HEK293 (cell line): Measurements from ENCODE around the gene CYP26A1.

Source experiments
- CTCF ChIA-PET: fragments of 350-600 bp; formaldehyde crosslinking; extraction: SDS; loops from one replicate; lab custom pipeline; 2021; ENCODE audit warnings: antibody characterized with exemption; lab: Yijun Ruan, JAX
- POLR2A ChIA-PET: fragments of 300-600 bp; formaldehyde crosslinking; extraction: SDS; loops from one replicate; lab custom pipeline; 2020; ENCODE audit warnings: antibody characterized with exemption, inconsistent platforms; lab: Yijun Ruan, JAX
- H3K27ac ChIP-seq: fragments of 200-500 bp; sonication (Bioruptor generic); 2 replicates; pipeline ENCODE4 v1.5.1; 2014; ENCODE audit warnings: low read depth, low read length, control low read depth, inconsistent platforms; ENCODE audit errors: extremely low read depth
- H3K36me3 ChIP-seq, 2 experiments: fragments of 200-500 bp in 1 of 2; sonication (Bioruptor generic) in 1 of 2; 1 replicate in 1 of 2; 2 replicates in 1 of 2; pipeline ENCODE4 v1.5.1; 2014 to 2017; ENCODE audit warnings: inconsistent platforms in 2 of 2, low read length in 2 of 2; ENCODE audit not compliant: control insufficient read depth in 2 of 2, insufficient read depth in 1 of 2
- H3K4me1 ChIP-seq: fragments of 200-500 bp; sonication (Bioruptor generic); 2 replicates; pipeline ENCODE4 v1.5.1; 2014; ENCODE audit warnings: mild to moderate bottlenecking, low read length, inconsistent platforms; ENCODE audit not compliant: control insufficient read depth, insufficient read depth
- H3K4me3 ChIP-seq: 2 replicates; pipeline ENCODE4 v1.5.1; 2011; ENCODE audit warnings: low read depth, mild to moderate bottlenecking, control low read depth, low read length, moderate library complexity
- H3K9me3 ChIP-seq: fragments of 200-500 bp; sonication (Bioruptor generic); 2 replicates; pipeline ENCODE4 v1.5.1; 2014; ENCODE audit warnings: low read depth, low read length, inconsistent platforms; ENCODE audit not compliant: control insufficient read depth, insufficient read depth
- REST ChIP-seq: fragments of 450-650 bp; formaldehyde crosslinking; IDR thresholded peaks from 2 replicates; pipeline ENCODE4 v1.5.1; 2016; ENCODE audit warnings: missing biosample characterization, missing genetic modification characterization
- ZBTB11 ChIP-seq: fragments of 450-650 bp; formaldehyde crosslinking; conservative IDR thresholded peaks from 2 replicates; pipeline ENCODE4 v1.5.1; 2016; ENCODE audit warnings: low read depth, missing biosample characterization, missing genetic modification characterization
- ZBTB17 ChIP-seq: fragments of 450-650 bp; formaldehyde crosslinking; IDR thresholded peaks from 2 replicates; pipeline ENCODE4 v1.5.1; 2016; ENCODE audit warnings: missing biosample characterization, missing genetic modification characterization
- ZBTB26 ChIP-seq: fragments of 450-650 bp; formaldehyde crosslinking; optimal IDR thresholded peaks from 2 replicates; pipeline ENCODE3; 2016; ENCODE audit warnings: missing biosample characterization, mild to moderate bottlenecking, missing genetic modification characterization
- ZBTB44 ChIP-seq: fragments of 450-650 bp; IDR thresholded peaks from 2 replicates; pipeline ENCODE4 v1.5.1; 2018; ENCODE audit warnings: missing biosample characterization, mild to moderate bottlenecking, missing genetic modification characterization
- ZBTB49 ChIP-seq: fragments of 450-650 bp; formaldehyde crosslinking; IDR thresholded peaks from 2 replicates; pipeline ENCODE4 v1.5.1; 2016; ENCODE audit warnings: missing biosample characterization, missing genetic modification characterization, low read depth
- ZNF169 ChIP-seq: fragments of 450-650 bp; formaldehyde crosslinking; IDR thresholded peaks from 2 replicates; pipeline ENCODE4 v1.5.1; 2016; ENCODE audit warnings: missing biosample characterization, missing genetic modification characterization
- ZNF175 ChIP-seq: fragments of 450-650 bp; formaldehyde crosslinking; IDR thresholded peaks from 2 replicates; pipeline ENCODE4 v1.5.1; 2016; ENCODE audit warnings: missing biosample characterization, missing genetic modification characterization
- ZNF19 ChIP-seq: fragments of 450-650 bp; formaldehyde crosslinking; IDR thresholded peaks from 2 replicates; pipeline ENCODE4; 2016; ENCODE audit warnings: missing biosample characterization, missing genetic modification characterization, low read depth
- ZNF266 ChIP-seq: fragments of 450-650 bp; formaldehyde crosslinking; IDR thresholded peaks from 2 replicates; pipeline ENCODE4 v1.5.1; 2016; ENCODE audit warnings: missing biosample characterization, missing genetic modification characterization, low read depth
- ZNF274 ChIP-seq, 2 experiments: fragments of 200-500 bp in 1 of 2; fragments of 450-650 bp in 1 of 2; sonication (Bioruptor generic) in 1 of 2; formaldehyde crosslinking in 1 of 2; IDR thresholded peaks; 2 replicates each; pipeline versions ENCODE4 v1.5.1 to v1.6.1; 2014 to 2016; ENCODE audit warnings: borderline replicate concordance in 1 of 2, inconsistent platforms in 1 of 2, low read length in 1 of 2, missing biosample characterization in 1 of 2, missing genetic modification characterization in 1 of 2
- ZNF280D ChIP-seq: fragments of 450-650 bp; formaldehyde crosslinking; IDR thresholded peaks from 2 replicates; pipeline ENCODE4 v1.5.1; 2016; ENCODE audit warnings: missing biosample characterization, missing genetic modification characterization
- ZNF311 ChIP-seq: fragments of 450-650 bp; formaldehyde crosslinking; IDR thresholded peaks from 2 replicates; pipeline ENCODE4 v1.5.1; 2017; ENCODE audit warnings: missing biosample characterization, missing genetic modification characterization, borderline replicate concordance
- ZNF488 ChIP-seq: fragments of 450-650 bp; formaldehyde crosslinking; IDR thresholded peaks from 2 replicates; pipeline ENCODE4 v1.5.1; 2016; ENCODE audit warnings: missing biosample characterization, missing genetic modification characterization
- ZNF521 ChIP-seq: fragments of 450-650 bp; formaldehyde crosslinking; IDR thresholded peaks from 2 replicates; pipeline ENCODE4 v1.5.1; 2017; ENCODE audit warnings: missing biosample characterization, mild to moderate bottlenecking, missing genetic modification characterization
- ZNF555 ChIP-seq: fragments of 450-650 bp; formaldehyde crosslinking; conservative IDR thresholded peaks from 2 replicates; pipeline ENCODE4 v1.5.1; 2017; ENCODE audit warnings: missing biosample characterization, mild to moderate bottlenecking, missing genetic modification characterization, inconsistent platforms
- ZNF621 ChIP-seq: fragments of 450-650 bp; formaldehyde crosslinking; IDR thresholded peaks from 2 replicates; pipeline ENCODE4 v1.5.1; 2017; ENCODE audit warnings: missing biosample characterization, missing genetic modification characterization
- ZNF629 ChIP-seq: fragments of 450-650 bp; formaldehyde crosslinking; IDR thresholded peaks from 2 replicates; pipeline ENCODE4 v1.5.1; 2017; ENCODE audit warnings: missing biosample characterization, missing genetic modification characterization
- ZNF792 ChIP-seq: fragments of 450-650 bp; formaldehyde crosslinking; IDR thresholded peaks from 2 replicates; pipeline ENCODE4 v1.5.1; 2016; ENCODE audit warnings: missing biosample characterization, missing genetic modification characterization

CYP26A1 gene

GRCh38 chr10:93034426-93034825 lies 39.3 kb upstream of the CYP26A1 start:
- ChIA-PET CTCF (interaction anchor here (0.6 to 1.8 kb wide), 4 partner anchors 9 to 84 kb away, joined by 3 to 5 read pairs (median 3); no protein-coding TSS in a partner anchor), POLR2A (no interaction called here)
- no peak overlapping the region for H3K4me3 ChIP-seq
- H3K36me3 ChIP-seq: no peaks in the 10 kb centered on the region
- H3K27ac ChIP-seq: no peak overlapping the region
- H3K4me1 ChIP-seq: no peaks in the 10 kb centered on the region
- H3K9me3 ChIP-seq: no peaks in the 10 kb centered on the region
- TF ChIP-seq ZNF175 (tag by site-specific recombination): no peak
- TF ChIP-seq ZBTB11 (tag by site-specific recombination): no peak
- TF ChIP-seq ZBTB44 (tag by site-specific recombination): no peak
- TF ChIP-seq ZNF169 (tag by site-specific recombination): no peak
- TF ChIP-seq ZNF19 (tag by site-specific recombination): no peak
- no peak for TF ChIP-seq ZNF280D (tag by site-specific recombination)
- no peak for TF ChIP-seq ZNF555 (tag by site-specific recombination)
- TF ChIP-seq ZNF311: no peak
- TF ChIP-seq REST (tag by site-specific recombination): no peak
- no peak for TF ChIP-seq ZBTB49 (tag by site-specific recombination)
- no peak for TF ChIP-seq ZNF629 (tag by site-specific recombination)
- no peak for TF ChIP-seq ZNF621 (tag by site-specific recombination)
- TF ChIP-seq ZBTB26 (tag by site-specific recombination): no peak
- no peak for TF ChIP-seq ZNF488 (tag by site-specific recombination)
- no peak for TF ChIP-seq ZNF521
- TF ChIP-seq ZBTB17: no peak
- TF ChIP-seq ZNF274 (IDR thresholded peaks at IDR 0.05; ENCODE audit: low read length): no peak
- TF ChIP-seq ZNF274 (tag by site-specific recombination; IDR thresholded peaks at IDR 0.05; ENCODE audit: borderline replicate concordance): no peak
- TF ChIP-seq ZNF266: no peak
- no peak for TF ChIP-seq ZNF792 (tag by site-specific recombination)
- TF ChIP-seq, all 188 proteins: peak for 0
